Naive thymus-derived CD4-positive, alpha-beta T cell (primary cell): Measurements from ENCODE around the gene RGS11. TPM values are rescaled to one million over a fixed set of nuclear protein-coding genes. Genes with fewer than 3 reads are reported as not detected.

ENCODE experiments used
- ATAC-seq: fragments of 150-1000 bp; cut with Tn5 transposase; 2 replicates; pipeline ENCODE4 v1.10.0; 2021; ENCODE audit warnings: mild to moderate bottlenecking, moderate library complexity
- CTCF ChIA-PET: fragments of 350-600 bp; sonication (Branson Sonifier 250); formaldehyde crosslinking; loops from one replicate; lab custom pipeline; 2021; ENCODE audit warnings: antibody characterized with exemption; lab: Charles Lee
- POLR2A ChIA-PET: fragments of 350-600 bp; sonication (Branson Sonifier 250); formaldehyde crosslinking; loops from one replicate; lab custom pipeline; 2021; ENCODE audit warnings: antibody characterized with exemption, inconsistent platforms; lab: Charles Lee
- DNase-seq, 9 donors: peaks; one replicate each; pipeline versions ENCODE4 v3.0.0 to v3.0.0-alpha.2; 2020 to 2022; ENCODE audit warnings: mixed read lengths in 1 of 9
- H3K27ac ChIP-seq: one replicate; pipeline ENCODE4 v1.7.0; 2013; ENCODE audit warnings: mild to moderate bottlenecking, low read depth, low read length, moderate library complexity
- H3K27me3 ChIP-seq, 2 donors: one replicate each; pipeline ENCODE4 v1.7.0; 2013; ENCODE audit warnings: low read length in 2 of 2, mild to moderate bottlenecking in 2 of 2, moderate library complexity in 2 of 2; ENCODE audit not compliant: control insufficient read depth in 2 of 2, insufficient read depth in 2 of 2
- H3K36me3 ChIP-seq, 3 experiments: 1 replicate in 2 of 3; 2 replicates in 1 of 3; pipeline ENCODE4 v1.7.0; 2013; ENCODE audit warnings: low read length in 3 of 3, mild to moderate bottlenecking in 3 of 3, moderate library complexity in 1 of 3; ENCODE audit not compliant: insufficient read depth in 3 of 3, control insufficient read depth in 2 of 3
- H3K4me1 ChIP-seq, 2 donors: one replicate each; pipeline ENCODE4 v1.7.0; 2013; ENCODE audit warnings: low read length in 2 of 2, mild to moderate bottlenecking in 2 of 2, moderate library complexity in 1 of 2; ENCODE audit not compliant: control insufficient read depth in 2 of 2, insufficient read depth in 2 of 2
- H3K4me3 ChIP-seq: 2 replicates; pipeline ENCODE4 v1.7.0; 2013; ENCODE audit warnings: mild to moderate bottlenecking, low read length
- H3K9me3 ChIP-seq, 3 experiments: 1 replicate in 2 of 3; 2 replicates in 1 of 3; pipeline ENCODE4 v1.7.0; 2013; ENCODE audit warnings: low read length in 3 of 3; ENCODE audit not compliant: control insufficient read depth in 2 of 3
- H3K27ac Mint-ChIP-seq, 9 donors: one replicate each; pipeline ENCODE4 v1.8.0; 2020 to 2022; ENCODE audit warnings: mixed read lengths in 9 of 9, mild to moderate bottlenecking in 8 of 9, moderate library complexity in 5 of 9, inconsistent platforms in 2 of 9
- H3K27me3 Mint-ChIP-seq, 5 donors: one replicate each; pipeline ENCODE4 v1.8.0; 2021 to 2022; ENCODE audit warnings: mixed read lengths in 5 of 5, mild to moderate bottlenecking in 1 of 5
- H3K36me3 Mint-ChIP-seq, 5 donors: one replicate each; pipeline ENCODE4 v1.8.0; 2020 to 2022; ENCODE audit warnings: mixed read lengths in 5 of 5, mild to moderate bottlenecking in 3 of 5, inconsistent platforms in 1 of 5
- H3K4me1 Mint-ChIP-seq, 7 donors: one replicate each; pipeline ENCODE4 v1.8.0; 2020 to 2022; ENCODE audit warnings: mixed read lengths in 7 of 7, mild to moderate bottlenecking in 3 of 7, inconsistent platforms in 1 of 7
- H3K4me3 Mint-ChIP-seq, 10 donors: one replicate each; pipeline ENCODE4 v1.8.0; 2020 to 2022; ENCODE audit warnings: mild to moderate bottlenecking in 10 of 10, mixed read lengths in 10 of 10, moderate library complexity in 6 of 10, inconsistent platforms in 2 of 10
- H3K9me3 Mint-ChIP-seq, 11 donors: one replicate each; pipeline ENCODE4 v1.8.0; 2020 to 2022; ENCODE audit warnings: mixed read lengths in 11 of 11, mild to moderate bottlenecking in 4 of 11, inconsistent platforms in 1 of 11, moderate library complexity in 1 of 11
- intact Hi-C, 2 donors: fragments of 100-400 bp; cut with micrococcal nuclease; formaldehyde crosslinking; loops; one replicate each; pipeline ENCODE4 v1.15.1; 2023
- polyA plus RNA-seq, 2 donors: library from polyadenylated mRNA; unstranded; fragments of 300-500 nt; fragmentation: Illumina TruSeq; gene quantifications; one replicate each; pipeline ENCODE4 v1.2.3, GENCODE V29; 2021
- total RNA-seq, 6 experiments: library from RNA in 5 of 6; stranded (reverse) in 5 of 6; gene quantifications; 1 replicate in 5 of 6; 2 replicates in 1 of 6; pipeline ENCODE4 v1.2.3 and lab custom pipeline; 2021 to 2026

Gene RGS11
- total and polyA plus RNA-seq, 7 experiments from 2014 or later: 0.17 to 0.22 TPM; not detected in 5

DNA sequence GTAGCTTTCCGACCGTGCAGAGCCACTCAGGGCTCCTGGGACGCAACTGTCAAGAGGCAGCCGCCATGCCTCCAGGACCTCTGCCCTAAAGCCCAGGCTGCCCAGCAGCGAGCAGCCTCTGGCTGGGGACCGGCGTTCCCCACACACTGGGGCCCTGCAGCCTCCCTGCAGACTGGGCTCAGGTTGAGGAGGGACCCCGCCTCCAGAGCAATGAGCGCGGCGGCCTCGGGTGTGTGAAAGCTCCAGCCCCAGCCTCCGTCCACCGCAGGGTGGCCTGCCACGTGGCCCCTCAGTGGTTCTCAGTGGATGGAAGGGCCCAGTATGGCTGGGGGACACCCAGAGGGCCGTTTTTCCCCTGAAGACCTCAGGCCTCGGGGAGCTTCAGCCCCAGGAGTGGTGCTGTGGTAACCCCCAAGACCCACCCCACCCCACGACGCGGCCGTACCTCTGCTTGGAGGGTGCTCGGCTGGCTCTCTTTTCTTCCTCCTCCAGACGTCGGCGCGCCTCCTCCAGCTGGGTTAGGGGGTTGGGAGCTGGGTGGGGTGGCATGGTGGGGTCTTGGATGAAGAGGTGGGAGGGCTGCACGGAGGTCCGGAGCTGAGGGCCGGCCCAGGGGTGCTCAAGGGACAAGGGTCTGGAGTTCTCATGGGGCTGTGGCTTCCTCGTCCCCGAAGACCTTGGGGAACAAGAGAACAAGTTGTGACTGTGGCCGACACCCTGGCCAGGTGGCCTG is 17.5 kb upstream of the RGS11 start:
- Histone ChIP-seq H3K27ac (no peak overlapping the region), H3K36me3 (peaks cover 0 to 87% (median 9%) of the 10 kb centered on the region in 3 experiments), H3K9me3 (no peaks in the 10 kb centered on the region), H3K27me3 (no peaks in the 10 kb centered on the region), H3K4me3 (no peak overlapping the region), H3K4me1 (no peaks in the 10 kb centered on the region)
- no peaks in the 10 kb centered on the region for H3K27me3 Mint-ChIP-seq
- ChIA-PET CTCF (no interaction called here), POLR2A (no interaction called here)
- DNase-seq: no peak
- H3K27ac Mint-ChIP-seq: no peak overlapping the region
- H3K4me3 Mint-ChIP-seq: no peak overlapping the region
- ATAC-seq: no peak
- no peaks in the 10 kb centered on the region for H3K4me1 Mint-ChIP-seq
- peaks cover 0 to 16% (median 3%) of the 10 kb centered on the region in 5 donors for H3K36me3 Mint-ChIP-seq
- intact Hi-C loops: no loop called here
- no peaks in the 10 kb centered on the region for H3K9me3 Mint-ChIP-seq

DNA sequence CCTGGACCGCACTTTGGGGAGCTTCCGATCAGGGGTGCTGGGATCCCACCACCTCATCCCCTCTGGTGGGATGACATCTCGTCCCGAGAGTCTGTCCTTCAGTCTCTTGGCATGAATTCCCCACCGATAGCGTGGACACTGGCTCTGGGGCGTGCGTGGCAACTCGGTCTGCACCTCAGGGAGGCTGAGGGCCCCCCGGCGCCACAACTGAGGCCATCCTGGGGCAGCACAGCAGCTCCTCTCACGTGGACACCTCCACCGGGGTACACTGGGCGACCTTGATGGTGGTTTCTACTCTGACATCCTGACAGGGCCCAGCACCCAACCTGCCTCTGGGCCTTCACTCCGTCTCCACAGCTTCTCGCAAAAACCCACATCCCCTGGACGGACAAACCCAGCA is 15.8 kb upstream of the RGS11 start:
- H3K4me3 Mint-ChIP-seq: no peak overlapping the region
- H3K36me3 Mint-ChIP-seq: peaks cover 0 to 26% (median 7%) of the 10 kb centered on the region in 5 donors
- POLR2A ChIA-PET: no interaction called here

DNA sequence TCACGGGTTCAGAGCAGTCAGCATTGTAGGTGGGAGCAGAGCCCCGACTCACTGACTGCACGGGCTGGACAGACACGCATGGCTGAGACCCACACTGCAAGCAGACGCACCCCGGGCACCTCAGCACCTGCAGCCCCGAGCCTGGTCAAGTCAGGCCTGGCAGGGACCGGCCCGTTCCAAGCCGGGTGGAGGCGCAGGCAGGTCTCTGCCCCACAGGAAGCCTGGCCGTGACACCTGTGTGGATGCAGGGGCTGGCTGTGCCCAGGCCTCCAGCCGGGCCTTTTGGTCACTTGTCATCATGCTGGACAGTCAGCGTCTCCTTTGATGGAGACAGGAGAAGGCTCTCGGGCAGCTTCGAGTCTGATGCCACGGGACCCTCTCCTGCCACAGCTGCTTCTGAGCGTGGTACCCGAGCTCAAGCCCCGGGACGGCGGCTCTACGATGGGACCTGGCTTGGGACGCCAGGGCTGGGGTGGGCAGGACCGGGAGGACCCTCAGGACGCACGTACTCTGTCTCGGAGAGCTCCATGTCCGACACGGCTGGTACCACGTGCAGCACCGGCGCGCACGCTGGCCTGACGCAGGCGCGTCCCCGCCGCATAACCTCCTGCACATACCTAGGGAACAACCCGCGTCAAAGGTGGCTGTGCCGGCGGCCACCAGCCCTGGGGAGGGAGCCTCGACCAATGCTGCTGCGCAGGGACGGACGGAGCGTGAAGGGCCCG is 15.1 kb upstream of the RGS11 start:
- no peaks in the 10 kb centered on the region for H3K4me1 Mint-ChIP-seq
- Histone ChIP-seq H3K4me3 (no peak overlapping the region), H3K36me3 (peaks cover 0 to 83% (median 9%) of the 10 kb centered on the region in 3 experiments), H3K9me3 (peaks cover 0 to 4% (median 0%) of the 10 kb centered on the region in 3 experiments), H3K27me3 (no peaks in the 10 kb centered on the region), H3K4me1 (no peaks in the 10 kb centered on the region), H3K27ac (no peak overlapping the region)
- CTCF ChIA-PET: no interaction called here
- no peak overlapping the region for H3K27ac Mint-ChIP-seq
- intact Hi-C loops: no loop called here
- no peaks in the 10 kb centered on the region for H3K27me3 Mint-ChIP-seq
- H3K9me3 Mint-ChIP-seq: no peaks in the 10 kb centered on the region
- DNase-seq (no peak), ATAC-seq (no peak)
- peaks cover 0 to 26% (median 7%) of the 10 kb centered on the region in 5 donors for H3K36me3 Mint-ChIP-seq
- POLR2A ChIA-PET: no interaction called here
- H3K4me3 Mint-ChIP-seq: no peak overlapping the region

More for the DNA sequence above, 15.8 kb upstream of the RGS11 start:
- no peaks in the 10 kb centered on the region for H3K4me1 ChIP-seq
- H3K27ac Mint-ChIP-seq: peak overlapping the region in 1 of 9 donors; percentile 18
- H3K36me3 ChIP-seq: peaks cover 0 to 87% (median 9%) of the 10 kb centered on the region in 3 experiments
- no peak overlapping the region for H3K4me3 ChIP-seq
- H3K9me3 Mint-ChIP-seq: no peaks in the 10 kb centered on the region
- no peaks in the 10 kb centered on the region for H3K27me3 Mint-ChIP-seq
- H3K27me3 ChIP-seq: no peaks in the 10 kb centered on the region
- ATAC-seq (no peak), DNase-seq (no peak)
- intact Hi-C loops: no loop called here
- no peaks in the 10 kb centered on the region for H3K4me1 Mint-ChIP-seq
- no peak overlapping the region for H3K27ac ChIP-seq
- H3K9me3 ChIP-seq: peaks cover 0 to 1% (median 0%) of the 10 kb centered on the region in 3 experiments
- CTCF ChIA-PET: no interaction called here

DNA sequence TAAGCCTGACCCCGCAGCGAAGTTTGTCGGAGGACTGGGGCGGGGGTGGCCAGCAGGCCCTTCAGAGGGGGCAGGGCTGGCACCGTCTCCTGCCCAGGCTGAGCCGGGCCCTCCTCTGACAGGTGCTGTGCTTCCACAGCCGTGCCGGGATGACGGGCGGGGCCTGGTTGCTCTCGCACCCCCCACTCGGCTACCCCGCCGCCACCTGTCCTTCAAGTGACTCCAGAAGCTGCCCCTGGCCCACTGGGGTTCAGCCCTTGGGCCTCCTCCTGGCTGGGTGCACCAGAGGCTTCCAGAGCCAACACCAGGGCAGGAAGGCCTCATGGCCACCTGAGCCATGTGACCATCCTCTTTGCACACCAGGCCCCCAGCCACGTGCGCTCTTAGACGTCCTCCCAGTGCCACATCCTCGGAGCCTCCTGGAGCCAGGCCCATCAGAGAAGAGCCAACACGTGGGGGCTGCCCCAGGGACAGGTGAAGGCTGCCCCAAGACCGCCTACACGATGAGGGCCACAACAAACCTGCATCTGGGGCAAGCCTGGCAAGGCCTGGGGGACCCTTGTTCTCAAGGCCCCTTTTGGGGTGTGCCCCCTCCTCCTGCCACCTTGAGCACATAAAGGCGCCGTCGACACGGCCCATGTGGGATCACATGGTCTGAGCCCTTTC is 14.4 kb upstream of the RGS11 start:
- intact Hi-C loops: no loop called here
- POLR2A ChIA-PET: no interaction called here
- CTCF ChIA-PET: no interaction called here

DNA sequence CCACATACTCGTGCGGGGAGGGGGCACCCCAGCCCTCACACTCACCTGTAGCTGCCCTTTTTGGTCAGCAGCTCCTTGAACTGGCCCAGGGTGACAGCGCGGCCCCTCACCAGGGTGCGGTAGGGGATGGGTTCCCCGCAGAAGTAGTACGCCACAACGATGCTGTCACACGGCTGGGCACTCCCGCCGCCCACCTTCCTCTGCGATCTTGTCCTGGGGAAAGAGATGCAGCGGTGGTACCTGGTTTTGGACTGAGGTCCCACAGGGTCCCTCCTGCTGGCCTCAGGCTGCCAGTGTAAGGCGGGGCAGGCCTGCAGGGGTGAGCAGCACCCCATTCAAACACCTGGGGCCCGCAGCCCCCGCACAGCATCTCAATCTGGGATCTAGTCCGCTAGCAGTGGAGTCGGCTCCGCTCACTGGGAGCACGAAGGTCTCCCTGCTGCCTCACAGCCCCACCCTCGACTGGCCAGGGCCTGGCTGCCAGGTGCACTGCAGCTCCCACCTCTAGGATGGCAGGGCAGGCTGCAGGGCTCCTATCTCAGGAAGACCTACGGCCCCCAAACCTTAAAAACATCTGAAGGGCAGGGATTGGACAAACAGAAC is 13.8 kb upstream of the RGS11 start:
- no peak for DNase-seq
- Mint-ChIP-seq H3K27me3 (no peaks in the 10 kb centered on the region), H3K4me1 (no peaks in the 10 kb centered on the region), H3K36me3 (peaks cover 0 to 26% (median 7%) of the 10 kb centered on the region in 5 donors), H3K9me3 (no peaks in the 10 kb centered on the region), H3K4me3 (no peak overlapping the region), H3K27ac (no peak overlapping the region)
- Histone ChIP-seq H3K27me3 (no peaks in the 10 kb centered on the region), H3K9me3 (peaks cover 0 to 4% (median 0%) of the 10 kb centered on the region in 3 experiments), H3K4me3 (no peak overlapping the region), H3K4me1 (no peaks in the 10 kb centered on the region), H3K36me3 (peaks cover 0 to 79% (median 9%) of the 10 kb centered on the region in 3 experiments), H3K27ac (no peak overlapping the region)
- ATAC-seq: no peak
- CTCF ChIA-PET: no interaction called here
- POLR2A ChIA-PET: no interaction called here
- intact Hi-C loops: no loop called here

More for the DNA sequence above, 14.4 kb upstream of the RGS11 start:
- no peak for DNase-seq
- Histone ChIP-seq H3K9me3 (peaks cover 0 to 4% (median 0%) of the 10 kb centered on the region in 3 experiments), H3K27ac (no peak overlapping the region), H3K27me3 (no peaks in the 10 kb centered on the region), H3K4me3 (no peak overlapping the region), H3K4me1 (no peaks in the 10 kb centered on the region), H3K36me3 (peaks cover 0 to 79% (median 9%) of the 10 kb centered on the region in 3 experiments)
- Mint-ChIP-seq H3K27ac (no peak overlapping the region), H3K27me3 (no peaks in the 10 kb centered on the region), H3K36me3 (peaks cover 0 to 26% (median 7%) of the 10 kb centered on the region in 5 donors), H3K4me3 (no peak overlapping the region), H3K9me3 (no peaks in the 10 kb centered on the region), H3K4me1 (no peaks in the 10 kb centered on the region)
- no peak for ATAC-seq
